Muscle layer of duodenum (tissue), 2 donors: Measurements from ENCODE around the gene ZDHHC18.
A peak's percentile ranks its signal among the peaks of the same experiment; 100 is the strongest.
"Not testable (repeated sequence)": the region's sequence is repeated elsewhere in the genome, so short reads cannot be mapped to it uniquely, and the experiment has no call there.

Experiments used
- H3K27ac ChIP-seq: one replicate; pipeline ENCODE4 v1.7.0; 2013; ENCODE audit warnings: mild to moderate bottlenecking, low read length
- H3K27me3 ChIP-seq: one replicate; pipeline ENCODE4 v1.7.0; 2013; ENCODE audit warnings: low read depth, mild to moderate bottlenecking, control low read depth, low read length
- H3K36me3 ChIP-seq, 2 donors: one replicate each; pipeline ENCODE4 v1.7.0; 2013; ENCODE audit warnings: low read length in 2 of 2, control low read depth in 1 of 2, mild to moderate bottlenecking in 1 of 2; ENCODE audit not compliant: insufficient read depth in 2 of 2, control insufficient read depth in 1 of 2
- H3K4me1 ChIP-seq, 2 donors: one replicate each; pipeline ENCODE4 v1.7.0; 2013; ENCODE audit warnings: low read length in 2 of 2, mild to moderate bottlenecking in 2 of 2, control low read depth in 1 of 2, moderate library complexity in 1 of 2; ENCODE audit not compliant: insufficient read depth in 2 of 2, control insufficient read depth in 1 of 2
- H3K4me3 ChIP-seq, 2 donors: one replicate each; pipeline ENCODE4 v1.7.0; 2013; ENCODE audit warnings: low read length in 2 of 2, low read depth in 1 of 2, mild to moderate bottlenecking in 1 of 2
- H3K9me3 ChIP-seq, 2 donors: one replicate each; pipeline ENCODE4 v1.7.0; 2013; ENCODE audit warnings: low read length in 2 of 2, control low read depth in 1 of 2, mild to moderate bottlenecking in 1 of 2; ENCODE audit not compliant: control insufficient read depth in 1 of 2
- donor health status: healthy.

Gene ZDHHC18

GRCh38 chr1:26838474-26839338, 12.2 kb downstream of the ZDHHC18 start:
- Histone ChIP-seq H3K4me3 (no peak overlapping the region), H3K36me3 (peaks cover 13 to 51% of the 10 kb centered on the region in 2 donors), H3K27ac (peak overlapping the region; percentile 14), H3K27me3 (no peaks in the 10 kb centered on the region), H3K4me1 (no peaks in the 10 kb centered on the region), H3K9me3 (no peaks in the 10 kb centered on the region)

DNA sequence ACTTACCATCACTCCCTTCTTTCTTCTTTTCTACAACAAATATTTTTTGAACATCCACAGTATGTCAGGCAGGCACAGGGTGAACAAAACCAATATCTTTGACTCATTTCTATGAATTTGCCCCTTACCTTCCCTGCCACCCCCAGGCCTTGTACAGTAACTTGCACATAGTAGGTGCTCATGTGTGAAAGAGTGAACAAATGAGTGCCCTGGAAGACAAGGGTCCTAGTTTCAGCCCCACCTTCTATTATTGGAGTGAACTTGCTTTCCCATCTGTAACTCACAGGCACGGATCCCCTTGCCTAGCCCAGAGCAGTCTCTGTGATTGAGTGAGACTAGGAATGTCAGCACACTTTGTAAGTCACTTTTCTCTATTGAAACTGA, 12.8 kb downstream of the ZDHHC18 start:
- H3K27me3 ChIP-seq: no peaks in the 10 kb centered on the region

DNA sequence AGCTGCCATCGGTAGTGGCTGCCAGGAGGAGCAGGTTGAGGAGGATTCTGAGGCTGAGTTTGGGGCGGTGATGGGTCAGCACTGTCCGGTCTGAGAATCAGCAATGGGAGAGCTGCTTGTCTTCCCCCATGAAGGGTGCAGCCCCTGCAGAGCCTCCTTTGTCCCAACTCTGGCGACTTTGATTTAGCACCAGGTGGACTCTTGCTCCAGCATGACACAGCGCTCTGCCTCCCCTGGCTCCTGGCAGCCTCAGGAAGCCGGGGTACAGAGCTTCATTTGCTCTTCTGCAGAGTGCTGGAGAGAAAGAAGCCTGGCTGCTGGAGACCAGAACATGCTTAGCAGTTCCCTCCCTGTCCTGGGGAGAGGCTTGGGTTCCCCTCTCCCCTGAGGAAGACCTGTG, 13.3 kb downstream of the ZDHHC18 start:
- Histone ChIP-seq H3K36me3 (peaks cover 13 to 43% of the 10 kb centered on the region in 2 donors), H3K9me3 (no peaks in the 10 kb centered on the region), H3K4me3 (no peak overlapping the region), H3K27ac (no peak overlapping the region), H3K27me3 (no peaks in the 10 kb centered on the region), H3K4me1 (no peaks in the 10 kb centered on the region)

More for the DNA sequence above, 12.8 kb downstream of the ZDHHC18 start:
- Histone ChIP-seq H3K4me3 (no peak overlapping the region), H3K36me3 (peaks cover 13 to 46% of the 10 kb centered on the region in 2 donors), H3K9me3 (no peaks in the 10 kb centered on the region), H3K4me1 (no peaks in the 10 kb centered on the region), H3K27ac (no peak overlapping the region)

- H3K27ac ChIP-seq: no peak overlapping the region
- H3K4me3 ChIP-seq: no peak overlapping the region
- H3K36me3 ChIP-seq: peaks cover 15 to 44% of the 10 kb centered on the region in 2 donors
- no peaks in the 10 kb centered on the region for H3K27me3 ChIP-seq
- peaks cover 0 to 7% of the 10 kb centered on the region in 2 donors for H3K4me1 ChIP-seq
- no peaks in the 10 kb centered on the region for H3K9me3 ChIP-seq
These were observed 18.1 kb downstream of the ZDHHC18 start for GRCh38 chr1:26844424-26845196.

DNA sequence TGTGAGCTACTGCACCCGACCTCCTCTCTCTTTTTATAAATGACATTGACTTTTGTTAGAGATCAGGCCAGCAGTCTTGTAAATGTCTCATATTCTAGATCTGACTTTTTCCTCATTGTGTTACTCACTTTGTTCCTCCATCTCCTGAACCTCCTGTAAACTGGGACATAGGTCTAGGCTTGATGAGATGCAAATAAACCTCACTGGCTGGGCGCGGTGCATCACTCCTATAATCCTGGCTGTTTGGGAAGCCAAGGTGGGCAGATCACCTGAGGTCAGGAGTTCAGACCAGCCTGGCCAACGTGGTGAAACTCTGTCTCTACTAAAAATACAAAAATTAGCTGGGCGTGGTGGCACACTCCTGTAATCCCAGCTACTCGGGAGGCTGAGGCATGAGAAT, 21.3 kb downstream of the ZDHHC18 start:
- H3K36me3 ChIP-seq: peaks cover 34 to 58% of the 10 kb centered on the region in 2 donors

DNA sequence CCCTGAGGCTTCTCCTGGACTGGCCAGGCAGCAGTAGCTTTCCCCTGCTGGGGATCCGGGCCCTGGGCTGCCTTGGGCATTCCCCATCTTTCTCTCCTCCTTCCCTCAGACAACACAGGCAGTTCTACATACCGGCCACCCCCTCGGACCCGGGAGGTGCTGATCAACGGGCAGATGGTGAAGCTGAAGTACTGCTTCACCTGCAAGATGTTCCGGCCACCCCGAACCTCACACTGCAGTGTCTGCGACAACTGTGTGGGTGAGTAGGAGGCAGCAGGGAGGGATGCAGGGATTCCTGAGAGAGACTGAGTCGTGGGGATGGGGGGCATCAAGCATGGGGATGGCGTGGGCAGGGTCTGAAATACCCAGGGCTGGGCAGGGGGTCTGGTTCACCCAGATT, 22.0 kb downstream of the ZDHHC18 start:
- H3K9me3 ChIP-seq: no peaks in the 10 kb centered on the region
- H3K27ac ChIP-seq: peak overlapping the region; percentile 78
- no peak overlapping the region for H3K4me3 ChIP-seq
- peaks cover 0 to 7% of the 10 kb centered on the region in 2 donors for H3K4me1 ChIP-seq
- H3K27me3 ChIP-seq: no peaks in the 10 kb centered on the region
- H3K36me3 ChIP-seq: peaks cover 38 to 62% of the 10 kb centered on the region in 2 donors

More for the DNA sequence above, 21.3 kb downstream of the ZDHHC18 start:
- H3K27ac ChIP-seq, H3K27me3 ChIP-seq, H3K9me3 ChIP-seq, H3K4me1 ChIP-seq, H3K4me3 ChIP-seq: not testable (repeated sequence)

DNA sequence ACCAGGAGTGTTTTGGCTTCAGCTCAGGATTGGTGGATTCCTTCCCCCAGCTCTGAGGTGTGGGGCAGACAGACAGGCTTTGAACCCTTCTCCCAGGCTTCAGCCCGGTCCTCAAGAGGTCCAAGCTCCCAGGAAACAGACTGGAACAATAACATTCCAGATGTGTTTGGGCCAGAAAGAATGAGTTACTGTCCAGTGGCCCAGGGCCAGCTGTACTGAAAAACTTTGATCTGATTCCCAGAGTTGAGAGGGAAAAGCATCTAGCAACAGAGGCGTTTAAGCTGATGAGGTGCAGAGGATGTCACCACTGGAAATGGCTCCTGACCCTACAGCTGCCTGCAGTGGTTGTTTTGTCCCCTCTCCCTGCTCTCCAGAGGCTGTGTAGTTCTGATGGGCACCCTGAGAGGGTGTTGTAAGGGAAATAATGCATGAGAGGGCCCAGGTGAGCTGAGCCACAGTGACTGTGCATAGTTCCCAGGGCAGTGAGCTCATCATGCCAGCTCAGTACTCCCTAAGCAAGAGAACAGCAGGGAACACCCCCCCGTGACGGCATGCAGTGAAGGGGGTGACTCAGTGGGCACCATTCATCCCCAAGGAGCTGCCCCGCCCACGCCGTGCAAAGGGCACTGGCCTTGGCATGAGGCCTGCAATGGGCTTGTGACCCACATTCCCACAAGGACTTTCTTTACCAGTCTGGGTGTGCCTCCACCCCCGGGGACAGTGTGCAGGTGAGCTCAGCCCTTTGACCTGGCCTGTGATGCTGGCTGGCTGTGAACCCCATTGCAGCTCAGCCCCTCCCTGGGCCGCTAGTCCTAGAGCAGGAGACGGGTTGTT, 22.7 kb downstream of the ZDHHC18 start:
- peaks cover 45 to 68% of the 10 kb centered on the region in 2 donors for H3K36me3 ChIP-seq
- no peak overlapping the region for H3K4me3 ChIP-seq
- H3K4me1 ChIP-seq: peaks cover 0 to 7% of the 10 kb centered on the region in 2 donors
- H3K9me3 ChIP-seq: no peaks in the 10 kb centered on the region
- H3K27ac ChIP-seq: peak overlapping the region; percentile 78
- H3K27me3 ChIP-seq: no peaks in the 10 kb centered on the region

GRCh38 chr1:26851106-26851684, 24.7 kb downstream of the ZDHHC18 start:
- no peak overlapping the region for H3K27ac ChIP-seq
- H3K9me3 ChIP-seq: no peaks in the 10 kb centered on the region
- H3K4me1 ChIP-seq: peaks cover 0 to 7% of the 10 kb centered on the region in 2 donors
- peaks cover 52 to 85% of the 10 kb centered on the region in 2 donors for H3K36me3 ChIP-seq
- no peak overlapping the region for H3K4me3 ChIP-seq
- H3K27me3 ChIP-seq: no peaks in the 10 kb centered on the region

GRCh38 chr1:26852701-26853100, 26.2 kb downstream of the ZDHHC18 start:
- Histone ChIP-seq H3K4me1 (peaks cover 0 to 7% of the 10 kb centered on the region in 2 donors), H3K36me3 (peaks cover 52 to 87% of the 10 kb centered on the region in 2 donors), H3K9me3 (no peaks in the 10 kb centered on the region), H3K4me3 (no peak overlapping the region), H3K27me3 (no peaks in the 10 kb centered on the region), H3K27ac (no peak overlapping the region)

- no peaks in the 10 kb centered on the region for H3K9me3 ChIP-seq
- H3K4me3 ChIP-seq: no peak overlapping the region
- H3K27ac ChIP-seq: no peak overlapping the region
- H3K36me3 ChIP-seq: peaks cover 49 to 87% of the 10 kb centered on the region in 2 donors
- H3K27me3 ChIP-seq: no peaks in the 10 kb centered on the region
- H3K4me1 ChIP-seq: peaks cover 0 to 7% of the 10 kb centered on the region in 2 donors
These were observed 26.7 kb downstream of the ZDHHC18 start for GRCh38 chr1:26853156-26853555.
